A673 (cell line): Measurements from ENCODE around the gene DUS2. TPM values are rescaled to one million over a fixed set of nuclear protein-coding genes. Genes with fewer than 3 reads are reported as not detected.

Experiments
- Bru-seq: library from RNA; stranded (reverse); fragments of 400-500 nt; gene quantifications from one replicate; lab custom pipeline; 2021; lab: Mats Ljungman, UMichigan
- BruChase-seq, 2 experiments: library from RNA; stranded (reverse); fragments of 400-500 nt; gene quantifications; one replicate each; lab custom pipeline; 2021; lab: Mats Ljungman, UMichigan
- BruUV-seq: library from RNA; stranded (reverse); fragments of 400-500 nt; replicated peaks from 2 replicates; lab custom pipeline; 2021; lab: Mats Ljungman, UMichigan
- CTCF ChIA-PET: fragments of 300-600 bp; sonication (Branson Sonifier 250); formaldehyde crosslinking; loops from one replicate; lab custom pipeline; 2022; ENCODE audit warnings: antibody characterized with exemption; lab: Charles Lee
- POLR2A ChIA-PET: fragments of 300-600 bp; sonication (Branson Sonifier 250); formaldehyde crosslinking; loops from one replicate; lab custom pipeline; 2022; ENCODE audit warnings: antibody characterized with exemption; ENCODE audit not compliant: low non-redundant PET; lab: Charles Lee
- DNase-seq: peaks from one replicate; pipeline ENCODE4 v3.0.0-alpha.2; 2015; ENCODE audit warnings: low spot score
- H3K27ac ChIP-seq: fragments of 200-600 bp; sonication (generic); 2 replicates; pipeline ENCODE4 v1.5.1; 2016; ENCODE audit warnings: mixed run types, low read depth, mild to moderate bottlenecking, mixed read lengths, antibody characterized with exemption, low read length; ENCODE audit not compliant: poor library complexity, severe bottlenecking
- H3K27me3 ChIP-seq: fragments of 200-600 bp; sonication (generic); replicated peaks from 2 replicates; pipeline ENCODE4 v1.6.1; 2017; ENCODE audit warnings: mixed run types, low read depth, mild to moderate bottlenecking, mixed read lengths, antibody characterized with exemption, low read length; ENCODE audit not compliant: insufficient read depth, poor library complexity
- H3K36me3 ChIP-seq: fragments of 200-600 bp; sonication (generic); 2 replicates; pipeline ENCODE4 v1.6.1; 2016; ENCODE audit warnings: mixed run types, mild to moderate bottlenecking, mixed read lengths, antibody characterized with exemption, low read length; ENCODE audit not compliant: insufficient read depth, poor library complexity, severe bottlenecking
- H3K4me1 ChIP-seq: fragments of 200-600 bp; sonication (generic); 2 replicates; pipeline ENCODE4 v1.6.1; 2017; ENCODE audit warnings: mixed run types, mild to moderate bottlenecking, mixed read lengths, antibody characterized with exemption, low read length; ENCODE audit not compliant: insufficient read depth, poor library complexity, severe bottlenecking
- H3K4me3 ChIP-seq: fragments of 200-600 bp; sonication (generic); 2 replicates; pipeline ENCODE4 v1.5.1; 2016; ENCODE audit warnings: low read depth, mixed run types, mild to moderate bottlenecking, mixed read lengths, low read length; ENCODE audit not compliant: poor library complexity, severe bottlenecking
- H3K9me3 ChIP-seq: fragments of 200-600 bp; sonication (generic); 2 replicates; pipeline ENCODE4 v1.6.1; 2016; ENCODE audit warnings: mixed run types, low read depth, mild to moderate bottlenecking, mixed read lengths, antibody characterized with exemption, low read length; ENCODE audit not compliant: poor library complexity, severe bottlenecking
- CTCF ChIP-seq: fragments of 300-800, 200-600 bp; sonication (generic); conservative IDR thresholded peaks from 2 replicates; pipeline ENCODE4 v1.5.1; 2017; ENCODE audit warnings: low read depth, mild to moderate bottlenecking, antibody characterized with exemption, low read length, moderate library complexity, mixed read lengths
- EZH2 ChIP-seq: fragments of 200-600 bp; sonication (generic); IDR thresholded peaks from 2 replicates; pipeline ENCODE4 v1.6.1; 2017; ENCODE audit warnings: borderline replicate concordance, low read depth, mild to moderate bottlenecking, mixed read lengths, antibody characterized with exemption, low read length; ENCODE audit not compliant: poor library complexity, severe bottlenecking
- intact Hi-C: fragments of 100-400 bp; cut with micrococcal nuclease; formaldehyde crosslinking; loops from one replicate; pipeline ENCODE4 v1.10.0; 2022; ENCODE audit not compliant: unreplicated experiment
- long read RNA-seq: library from polyadenylated mRNA; stranded (forward); transcript quantifications from one replicate; pipeline ENCODE4 v2.0.0, GENCODE V29; 2022
- total RNA-seq: library from RNA; stranded (reverse); gene quantifications from 2 replicates; pipeline ENCODE4 v1.2.3, GENCODE V29; 2021

The DUS2 gene
- total RNA-seq: 19.7 and 23.5 TPM in 2 replicates
- percentile 61 among the genes with signal in this experiment for Bru-seq, nascent RNA
- BruChase-seq, experiment 1, labeled RNA remaining after a 2-hour chase: percentile 61 among the genes with signal in this experiment
- BruChase-seq, experiment 2, labeled RNA remaining after a 6-hour chase: percentile 66 among the genes with signal in this experiment
- long read RNA-seq, transcript DUS2-207 (17 exons, 2,310 nt): major isoform, 32 of 56 reads
- long read RNA-seq, partial matches to known transcripts: 2 of 56 reads
- long read RNA-seq, other reads (novel, unspliced or antisense): 18 of 56 reads

- peak; percentile 95 for DNase-seq
- Histone ChIP-seq H3K4me3 (peak within 1 kb of the TSS; percentile 87), H3K36me3 (peaks cover 11% of the 10 kb centered on the region), H3K27ac (peak within 1 kb of the TSS; percentile 86), H3K4me1 (peaks cover 11% of the 10 kb centered on the region), H3K27me3 (no peaks in the 10 kb centered on the region), H3K9me3 (no peaks in the 10 kb centered on the region)
- intact Hi-C loops: no loop called here
- TF ChIP-seq CTCF (no peak), EZH2 (no peak)
- TSS peak; percentile 74 for BruUV-seq
- ChIA-PET CTCF (interaction anchor here (0.7 to 2.0 kb wide), 3 partner anchors 12 to 309 kb away, joined by 3 to 7 read pairs (median 3); no protein-coding TSS in a partner anchor), POLR2A (no interaction called here)
Measured at GRCh38 chr16:68022728-68023537, at the start of gene DUS2, which contains the start of gene DDX28. Gene DUS2, plus strand, starts transcription at chr16:68023284. Its CDS starts 14,740 bp downstream, at chr16:68038024. Gene DDX28, minus strand, starts transcription at chr16:68023232. Its CDS starts 30 bp downstream, at chr16:68023202.

GRCh38 chr16:67975321-67976105 is 47.6 kb upstream of the DUS2 start:
- Histone ChIP-seq H3K4me3 (no peak overlapping the region), H3K4me1 (no peaks in the 10 kb centered on the region), H3K27me3 (no peaks in the 10 kb centered on the region), H3K27ac (no peak overlapping the region), H3K9me3 (no peaks in the 10 kb centered on the region), H3K36me3 (no peaks in the 10 kb centered on the region)
- intact Hi-C loops: no loop called here
- DNase-seq: no peak
- TF ChIP-seq CTCF: no peak
- TF ChIP-seq EZH2: no peak
- ChIA-PET POLR2A (no interaction called here), CTCF (no interaction called here)
- no TSS peak for BruUV-seq

GRCh38 chr16:67976205-67976604 is 46.9 kb upstream of the DUS2 start:
- POLR2A ChIA-PET: no interaction called here
- no peaks in the 10 kb centered on the region for H3K4me1 ChIP-seq

More at GRCh38 chr16:67976205-67976604, 46.9 kb upstream of the DUS2 start:
- Histone ChIP-seq H3K27me3 (no peaks in the 10 kb centered on the region), H3K36me3 (no peaks in the 10 kb centered on the region), H3K27ac (no peak overlapping the region), H3K9me3 (no peaks in the 10 kb centered on the region), H3K4me3 (no peak overlapping the region)
- CTCF ChIA-PET: no interaction called here
- intact Hi-C loops: no loop called here
- no peak for TF ChIP-seq EZH2
- no peak for TF ChIP-seq CTCF
- DNase-seq: no peak
- BruUV-seq: no TSS peak
